Small intestine (tissue), 7 donors: ENCODE measurements around the gene FAM20C. TPM values are rescaled to one million over a fixed set of nuclear protein-coding genes. Genes with fewer than 3 reads are reported as not detected.

ENCODE experiments used
- DNase-seq, 2 donors: peaks; one replicate each; pipeline versions ENCODE4 v3.0.0 to v3.0.0-alpha.2; 2013
- FAIRE-seq: peaks from 2 replicates; lab custom pipeline; 2012; peaks lifted over from hg19 to GRCh38; lab: Jason Lieb, UNC
- H3K27ac ChIP-seq, 3 donors: one replicate each; pipeline ENCODE4 v1.5.1; 2013; ENCODE audit warnings: low read length in 2 of 3, mild to moderate bottlenecking in 2 of 3, control low read depth in 1 of 3, inconsistent platforms in 1 of 3, low read depth in 1 of 3, moderate library complexity in 1 of 3
- H3K27me3 ChIP-seq, 3 donors: one replicate each; pipeline ENCODE4 v1.6.1; 2013; ENCODE audit warnings: low read length in 3 of 3, inconsistent platforms in 1 of 3; ENCODE audit not compliant: control insufficient read depth in 3 of 3, insufficient read depth in 3 of 3
- H3K36me3 ChIP-seq, 3 donors: one replicate each; pipeline ENCODE4 v1.6.1; 2013; ENCODE audit warnings: low read length in 3 of 3, inconsistent platforms in 1 of 3, low read depth in 1 of 3, mild to moderate bottlenecking in 1 of 3, moderate library complexity in 1 of 3; ENCODE audit not compliant: control insufficient read depth in 3 of 3, insufficient read depth in 2 of 3
- H3K4me1 ChIP-seq, 3 donors: one replicate each; pipeline ENCODE4 v1.6.1; 2013; ENCODE audit warnings: low read length in 2 of 3, inconsistent platforms in 1 of 3, low read depth in 1 of 3, mild to moderate bottlenecking in 1 of 3, moderate library complexity in 1 of 3; ENCODE audit not compliant: control insufficient read depth in 3 of 3, insufficient read depth in 2 of 3
- H3K4me3 ChIP-seq, 3 donors: one replicate each; pipeline ENCODE4 v1.5.1; 2013; ENCODE audit warnings: low read length in 3 of 3, control low read depth in 1 of 3, inconsistent platforms in 1 of 3, low read depth in 1 of 3, mild to moderate bottlenecking in 1 of 3, moderate library complexity in 1 of 3
- H3K9me3 ChIP-seq, 2 donors: one replicate each; pipeline ENCODE4 v1.6.1; 2013; ENCODE audit warnings: low read depth in 1 of 2, low read length in 1 of 2; ENCODE audit not compliant: control insufficient read depth in 2 of 2, insufficient read depth in 1 of 2
- whole genome bisulfite sequencing, 3 donors: extraction: QIAGEN DNeasy Blood & Tissue Kit; methylation state at CpG; one replicate each; pipeline ENCODE4 v1.1.7; 2013; 5-methylcytosine and 5-hydroxymethylcytosine counted together
- polyA plus RNA-seq, 4 donors: library from polyadenylated mRNA; stranded (reverse) in 3 of 4; unstranded in 1 of 4; fragments of 200-250 nt in 3 of 4; fragments of 120-200 nt in 1 of 4; gene quantifications; one replicate each; pipeline versions ENCODE4 v1.2.1 to v1.2.3, GENCODE V29; 2013
- donor health status: healthy with polysubstance abuse.
- donor health status: control.
- donor health status: control.
- donor health status: Bipolar disorder and iron deficiency.
- donor health status: healthy.

The FAM20C gene
- polyA plus RNA-seq, 4 donors = 19.7 to 69.4 (median 32.1) TPM

DNA sequence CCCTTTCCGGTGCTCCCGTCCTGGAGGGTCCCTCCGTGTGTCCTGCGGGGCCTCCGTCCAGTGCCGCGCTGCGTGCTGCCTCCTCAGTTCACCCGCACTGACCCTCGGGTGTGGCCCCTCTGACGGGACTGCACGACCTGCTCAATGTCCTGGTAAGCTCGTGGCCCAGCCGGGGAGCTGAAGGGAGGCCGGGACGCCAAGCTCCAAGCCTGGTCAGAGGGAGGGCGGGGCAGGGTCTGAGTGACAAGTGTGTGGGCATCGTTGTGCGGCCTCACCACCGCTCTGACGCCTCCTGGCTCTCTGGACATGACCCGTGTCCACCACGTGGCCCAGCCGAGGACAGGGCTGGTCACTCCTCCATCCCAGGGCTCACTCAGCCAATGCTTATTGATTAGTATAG is 25.9 kb downstream of the FAM20C start:
- Histone ChIP-seq H3K4me3 (no peak overlapping the region), H3K27me3 (no peaks in the 10 kb centered on the region), H3K9me3 (no peaks in the 10 kb centered on the region), H3K27ac (no peak overlapping the region), H3K36me3 (peaks cover 0 to 68% (median 0%) of the 10 kb centered on the region in 3 donors), H3K4me1 (peaks cover 0 to 31% (median 0%) of the 10 kb centered on the region in 3 donors)
- DNase-seq (no peak), FAIRE-seq (no peak)
- 81 to 88% (median 85%) methylated on average over 22 to 24 of the region's 24 CpGs for WGBS, 3 donors

DNA sequence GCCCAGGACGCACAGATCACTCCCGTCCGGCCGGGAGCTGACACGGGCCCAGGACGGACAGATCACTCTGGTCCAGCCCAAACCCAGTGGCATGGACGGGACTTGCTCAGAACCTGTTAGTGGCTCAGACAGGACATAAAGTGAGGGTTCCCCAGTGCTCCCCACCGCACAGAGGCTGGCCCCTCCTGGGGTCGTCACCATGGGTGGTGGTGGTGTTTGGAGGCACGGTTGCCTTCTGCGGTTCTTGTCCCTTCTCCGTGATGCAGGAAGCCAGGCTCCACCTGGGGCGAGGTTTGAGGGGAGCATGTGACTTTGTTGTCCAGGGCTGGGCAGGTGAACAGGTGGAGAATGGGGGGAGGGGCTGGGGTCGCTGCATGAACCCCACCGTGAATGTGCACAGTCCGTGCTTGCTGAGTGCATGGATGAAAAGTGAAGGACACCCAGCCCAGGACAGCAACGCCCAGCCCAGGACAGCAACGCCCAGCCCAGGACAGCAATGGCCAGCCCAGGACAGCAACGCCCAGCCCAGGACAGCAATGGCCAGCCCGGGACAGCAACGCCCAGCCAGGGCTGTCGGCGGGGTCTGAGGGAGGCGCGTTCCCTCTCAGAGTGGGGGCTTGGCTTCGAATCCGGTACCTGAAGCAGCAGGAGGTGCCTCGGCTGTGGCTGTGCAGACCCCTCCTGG is 26.7 kb downstream of the FAM20C start:
- H3K27ac ChIP-seq = no peak overlapping the region
- no peaks in the 10 kb centered on the region for H3K27me3 ChIP-seq
- peaks cover 0 to 70% (median 0%) of the 10 kb centered on the region in 3 donors for H3K36me3 ChIP-seq
- 90 to 92% (median 91%) methylated on average over 26 to 28 of the region's 28 CpGs for WGBS, 3 donors
- FAIRE-seq (no peak), DNase-seq (no peak)
- peaks cover 0 to 31% (median 0%) of the 10 kb centered on the region in 3 donors for H3K4me1 ChIP-seq
- H3K9me3 ChIP-seq = no peaks in the 10 kb centered on the region
- H3K4me3 ChIP-seq = no peak overlapping the region

DNA sequence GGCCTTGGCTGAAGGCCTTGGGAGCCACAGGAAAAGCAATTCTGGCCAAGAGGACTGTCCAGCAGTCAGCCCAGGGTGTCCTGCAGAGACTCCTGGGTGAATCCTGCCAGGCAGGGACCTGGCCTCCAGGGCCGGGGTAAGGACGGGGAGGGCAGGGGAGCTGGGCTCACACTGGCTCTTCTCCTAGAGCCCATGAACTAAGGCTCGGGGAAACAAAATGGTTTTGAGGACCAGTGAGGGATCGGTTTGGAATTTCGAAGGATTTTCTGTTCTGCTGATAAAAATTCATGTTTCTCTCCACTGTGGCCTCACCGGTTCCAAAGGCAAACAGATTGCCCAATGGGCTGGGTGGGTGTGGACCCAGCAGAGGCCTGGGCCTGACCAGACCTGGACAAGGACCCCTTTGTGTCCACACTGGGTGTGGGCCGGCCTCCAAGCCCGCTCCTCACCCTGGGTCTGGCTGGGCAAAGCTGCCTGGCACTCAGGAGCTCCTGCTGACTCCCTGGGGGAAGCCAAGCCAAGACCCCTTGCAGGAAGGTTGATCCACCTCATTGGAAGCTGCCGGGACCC is 27.3 kb downstream of the FAM20C start:
- H3K9me3 ChIP-seq = no peaks in the 10 kb centered on the region
- 87 to 90% (median 87%) methylated on average over 9 of the region's 9 CpGs for WGBS, 3 donors
- H3K27me3 ChIP-seq = no peaks in the 10 kb centered on the region
- no peak overlapping the region for H3K4me3 ChIP-seq
- H3K4me1 ChIP-seq = peaks cover 0 to 28% (median 0%) of the 10 kb centered on the region in 3 donors
- DNase-seq = no peak
- peaks cover 0 to 66% (median 0%) of the 10 kb centered on the region in 3 donors for H3K36me3 ChIP-seq
- no peak for FAIRE-seq
- no peak overlapping the region for H3K27ac ChIP-seq

DNA sequence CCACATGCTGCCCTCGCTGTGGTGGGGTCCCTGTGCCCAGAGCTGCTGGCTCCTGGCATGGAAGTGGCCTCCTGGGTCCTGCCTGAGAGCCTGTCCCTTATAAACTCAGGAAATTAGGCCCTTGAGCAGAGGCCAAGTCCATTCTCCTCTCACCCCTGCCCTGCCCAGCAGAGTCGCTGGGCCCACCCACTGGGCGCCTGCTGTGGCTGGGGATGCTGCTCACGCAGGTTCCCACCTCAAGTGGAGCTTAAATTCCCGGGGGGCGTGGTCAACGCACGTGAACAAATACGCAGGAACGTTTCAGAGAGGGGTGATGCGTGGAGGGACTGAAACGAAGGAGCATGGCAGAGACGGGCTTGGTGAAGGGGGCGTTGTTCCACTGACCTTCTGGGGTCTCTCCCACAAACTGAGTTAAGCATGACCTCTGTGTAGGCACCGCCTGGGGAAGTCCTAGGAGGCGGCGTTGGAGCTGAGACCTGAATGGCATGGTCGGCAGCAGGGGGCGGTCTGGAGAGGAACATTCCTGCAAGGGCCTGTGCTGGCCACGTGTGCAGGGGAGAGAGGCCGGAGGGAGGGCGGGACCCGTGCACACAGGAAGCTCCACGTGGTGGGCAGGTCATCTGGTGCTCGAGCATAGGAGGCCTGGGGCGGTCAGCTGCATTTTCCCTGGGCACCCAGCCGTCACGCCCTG is 27.9 kb downstream of the FAM20C start:
- Histone ChIP-seq H3K27ac (no peak overlapping the region), H3K4me3 (no peak overlapping the region), H3K36me3 (peaks cover 0 to 62% (median 0%) of the 10 kb centered on the region in 3 donors), H3K27me3 (no peaks in the 10 kb centered on the region), H3K4me1 (peaks cover 0 to 26% (median 0%) of the 10 kb centered on the region in 3 donors), H3K9me3 (no peaks in the 10 kb centered on the region)
- FAIRE-seq (no peak), DNase-seq (no peak)
- whole genome bisulfite sequencing, 3 donors = 70 to 75% (median 71%) methylated on average over 28 of the region's 28 CpGs

DNA sequence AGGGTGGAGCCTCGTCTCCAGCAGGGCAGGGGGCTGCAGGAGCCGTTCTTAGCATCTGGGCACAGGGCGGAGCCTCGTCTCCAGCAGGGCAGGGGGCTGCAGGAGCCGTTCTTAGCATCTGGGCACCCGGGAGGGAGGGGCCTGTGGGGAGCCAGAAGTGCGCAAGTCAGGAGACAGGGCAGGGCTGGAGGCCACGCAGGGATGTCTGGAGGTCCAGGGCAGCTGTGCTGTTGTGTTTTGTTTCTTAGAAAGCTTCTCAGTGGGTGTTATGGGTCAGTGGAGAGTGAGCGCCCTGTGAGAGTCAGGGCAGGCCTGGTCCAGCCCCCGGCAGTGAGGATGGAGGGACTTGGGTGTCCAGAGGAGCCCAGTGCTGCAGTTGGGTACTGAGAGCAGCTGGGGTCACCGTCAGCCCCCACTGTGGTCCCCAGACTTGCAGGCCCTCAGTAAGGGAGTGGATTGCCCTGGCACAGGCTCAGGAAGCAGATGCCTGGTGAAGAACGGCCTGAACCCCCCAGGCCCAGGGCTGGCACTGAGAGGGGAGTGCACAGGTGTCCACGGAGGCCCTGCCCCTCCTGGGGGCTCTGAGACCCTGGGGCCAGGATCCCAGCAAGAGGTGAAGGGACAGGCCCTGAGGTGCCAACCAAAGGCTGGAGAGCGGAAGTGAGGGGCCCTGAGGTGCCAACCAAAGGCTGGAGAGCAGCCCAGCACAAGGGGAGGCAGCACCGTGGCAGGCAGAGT is 29.8 kb downstream of the FAM20C start:
- no peaks in the 10 kb centered on the region for H3K27me3 ChIP-seq
- WGBS, 3 donors = 72 to 86% (median 80%) methylated on average over 10 to 15 of the region's 15 CpGs
- DNase-seq = no peak
- peaks cover 0 to 68% (median 0%) of the 10 kb centered on the region in 3 donors for H3K36me3 ChIP-seq
- no peaks in the 10 kb centered on the region for H3K9me3 ChIP-seq
- no peak for FAIRE-seq
- H3K4me1 ChIP-seq = peaks cover 0 to 21% (median 0%) of the 10 kb centered on the region in 3 donors
- no peak overlapping the region for H3K27ac ChIP-seq
- H3K4me3 ChIP-seq = no peak overlapping the region

DNA sequence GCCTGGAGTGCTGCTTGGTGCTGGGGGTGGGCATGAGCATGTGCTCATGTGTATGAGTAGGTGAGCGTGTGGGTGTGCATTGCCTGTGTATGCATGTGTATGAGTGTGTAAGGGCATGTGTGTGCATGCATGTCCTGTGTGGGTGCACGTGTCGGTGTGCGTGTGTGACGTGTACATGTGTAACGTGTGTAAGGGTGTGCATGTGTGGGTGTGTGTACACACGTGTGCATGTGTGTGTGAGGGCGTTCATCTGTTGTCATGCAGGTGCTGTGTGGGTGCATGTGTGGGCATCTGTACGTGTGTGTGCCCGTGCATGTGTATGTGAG is 30.3 kb downstream of the FAM20C start:
- FAIRE-seq (no peak), DNase-seq (no peak)
- Histone ChIP-seq H3K4me3 (no peak overlapping the region), H3K4me1 (peaks cover 0 to 15% (median 0%) of the 10 kb centered on the region in 3 donors), H3K27ac (no peak overlapping the region), H3K27me3 (no peaks in the 10 kb centered on the region), H3K36me3 (peaks cover 0 to 62% (median 0%) of the 10 kb centered on the region in 3 donors), H3K9me3 (no peaks in the 10 kb centered on the region)
- WGBS, 3 donors = 81 to 84% (median 83%) methylated on average over 10 of the region's 10 CpGs

DNA sequence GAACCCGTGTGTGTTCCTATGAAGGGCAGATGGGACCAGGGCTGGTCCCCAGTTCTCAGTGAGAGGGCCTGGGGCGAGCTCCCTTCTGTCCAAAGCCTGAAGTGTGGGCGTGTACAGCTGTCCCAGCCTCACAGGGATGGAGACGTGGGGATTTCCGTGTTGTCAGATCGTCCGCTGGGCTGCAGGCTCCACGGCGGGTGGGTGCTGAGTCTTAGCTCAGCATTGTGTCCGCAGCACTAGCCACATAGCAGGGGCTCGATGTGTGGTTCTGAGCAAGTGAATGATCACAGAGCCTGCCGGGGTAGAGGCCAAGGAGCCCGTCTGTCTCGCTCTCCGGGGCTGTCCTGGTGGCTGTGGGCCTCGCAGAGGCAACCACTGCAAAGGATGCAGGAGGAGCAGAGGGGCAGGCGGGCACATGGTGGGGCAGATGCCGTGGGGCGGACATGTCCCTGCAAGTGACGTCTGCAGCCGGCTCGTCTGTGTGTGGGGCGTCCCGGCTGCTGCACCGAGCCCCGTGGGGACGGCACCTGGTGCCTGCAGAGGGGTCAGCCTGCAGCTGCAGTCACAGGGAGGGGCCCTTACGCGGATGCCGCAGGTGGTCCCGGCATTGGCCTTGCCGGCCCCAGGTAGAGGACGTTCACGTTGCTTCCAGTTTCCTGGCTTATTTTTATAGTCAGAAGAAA is 30.9 kb downstream of the FAM20C start:
- H3K27ac ChIP-seq = no peak overlapping the region
- no peaks in the 10 kb centered on the region for H3K9me3 ChIP-seq
- H3K4me3 ChIP-seq = no peak overlapping the region
- DNase-seq (no peak), FAIRE-seq (no peak)
- WGBS, 3 donors = 81 to 84% (median 83%) methylated on average over 33 to 34 of the region's 34 CpGs
- H3K4me1 ChIP-seq = peaks cover 0 to 13% (median 0%) of the 10 kb centered on the region in 3 donors
- H3K27me3 ChIP-seq = no peaks in the 10 kb centered on the region
- H3K36me3 ChIP-seq = peaks cover 0 to 62% (median 2%) of the 10 kb centered on the region in 3 donors
